ENCODE measurements around the gene TMCO1. TPM values are rescaled to one million over a fixed set of nuclear protein-coding genes. Genes with fewer than 3 reads are reported as not detected.
A peak's percentile ranks its signal among the peaks of the same experiment; 100 is the strongest.

The TMCO1 gene
- total and polyA plus RNA-seq, 2 of the 13 experiments (the other 11 are each of a cell fraction or from before 2014, with no cell fraction given) = 106 to 119 TPM

DNA sequence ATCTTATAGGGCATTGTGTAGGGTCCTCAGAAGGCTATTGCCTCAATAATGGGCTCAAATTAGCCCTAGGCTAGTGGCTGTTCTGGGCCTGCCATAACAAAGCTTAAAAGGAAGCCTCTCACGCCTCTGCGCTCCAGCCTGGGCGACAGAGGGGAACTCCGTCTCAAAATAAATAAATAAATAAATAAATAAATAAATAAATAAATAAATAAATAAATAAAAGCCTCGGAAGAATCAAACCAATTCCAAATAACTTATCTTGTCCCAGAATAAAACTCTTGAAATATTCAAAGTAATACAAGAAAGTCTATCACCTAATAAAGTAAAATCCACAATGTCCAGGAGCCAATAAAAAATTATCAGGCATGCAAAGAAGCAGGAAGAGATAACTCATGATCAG, 55.9 kb downstream of the TMCO1 start:
- Histone ChIP-seq H3K36me3 (replicated peaks in 1 of 2; ENCODE audit: control insufficient read depth in 1 of 2, insufficient read depth in 2 of 2, low read length in 2 of 2) (no peaks in the 10 kb centered on the region), H4K20me1 (ENCODE audit: insufficient read depth, low read length) (no peaks in the 10 kb centered on the region), H3K27me3 (ENCODE audit: control insufficient read depth in 1 of 2, insufficient read depth in 2 of 2, low read length in 2 of 2) (peaks cover 4 to 10% of the 10 kb centered on the region in 2 experiments; a peak in 3 of 5 replicates), H3K27ac (ENCODE audit: extremely low read length, insufficient read depth, low read length) (no peak overlapping the region), H3K9ac (ENCODE audit: insufficient read depth, low read depth, low read length) (no peak overlapping the region), H3K4me1 (ENCODE audit: insufficient read depth, low read length) (peaks cover 30% of the 10 kb centered on the region), H3K9me3 (ENCODE audit: low read length) (no peaks in the 10 kb centered on the region), H3K4me2 (ENCODE audit: low read depth, low read length) (no peak overlapping the region), H3K79me2 (ENCODE audit: insufficient read depth, low read length) (no peaks in the 10 kb centered on the region), H2AFZ (ENCODE audit: low read length) (no peak overlapping the region), H3K4me3 (replicated peaks in 1 of 3; ENCODE audit: insufficient read depth in 1 of 3, low read depth in 2 of 3, low read length in 3 of 3) (no peak overlapping the region)
- ChIA-PET POLR2A (no interaction called here), CTCF (ENCODE audit: low intra/inter-chr PET ratio, low total read pairs) (no interaction called here)
- 87% methylated on average over 5 of the region's 5 CpGs for WGBS (ENCODE audit: low lambda C conversion rate)
- no peak for TF ChIP-seq HNRNPL (IDR thresholded peaks at IDR 0.05; ENCODE audit: low read depth, low read length)
- DNase-seq (ENCODE audit: low spot score) (no peak), FAIRE-seq (no peak), ATAC-seq (no peak)
- in situ Hi-C loops (cut with HindIII; ENCODE audit: extremely low pct_ligation_motif_present, low pct_unique_long_range_greater_than_20kb) (loop anchor here (25.0 kb wide), 1 partner anchor 450 kb away; the partner anchor contains the start of gene FAM78B), intact Hi-C loops (cut with micrococcal nuclease; ENCODE audit: unreplicated experiment) (no loop called here)
- no TSS peak for BruUV-seq (replicated peaks)

DNA sequence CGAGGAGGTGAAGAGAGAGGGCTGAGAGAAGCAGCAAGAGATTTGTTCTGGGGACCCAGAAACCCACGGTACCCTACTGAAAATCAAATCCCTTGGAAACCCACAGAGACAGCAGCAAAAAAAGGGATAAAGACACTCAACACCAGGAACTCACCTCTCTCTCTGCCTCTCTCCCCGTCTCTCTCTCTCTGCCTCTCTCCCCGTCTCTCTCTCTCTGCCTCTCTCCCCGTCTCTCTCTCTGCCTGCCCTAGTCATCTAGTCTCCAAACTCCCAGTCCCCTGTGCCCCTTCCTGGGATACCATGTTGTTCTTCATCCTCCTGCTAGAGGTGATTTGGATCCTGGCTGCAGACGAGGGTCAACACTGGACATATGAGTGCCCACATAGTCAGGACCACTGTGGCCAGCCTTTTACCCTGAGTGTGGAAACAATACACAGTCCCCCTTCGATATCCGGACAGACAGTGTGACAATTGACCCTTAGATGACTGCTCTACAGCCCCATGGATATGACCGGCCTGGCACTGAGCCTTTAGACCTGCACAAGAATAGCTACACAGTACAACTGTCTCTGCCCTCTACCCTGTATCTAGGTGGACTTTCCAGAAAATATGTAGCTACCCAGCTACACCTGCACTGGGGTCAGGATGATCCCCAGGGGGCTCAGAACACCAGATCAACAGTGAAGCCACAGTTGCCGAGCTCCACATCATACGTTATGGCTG, 60.5 kb downstream of the TMCO1 start:
- peaks cover 19% of the 10 kb centered on the region for H3K4me1 ChIP-seq (ENCODE audit: insufficient read depth, low read length)
- in situ Hi-C loops (cut with HindIII; ENCODE audit: extremely low pct_ligation_motif_present, low pct_unique_long_range_greater_than_20kb) = loop anchor here (25.0 kb wide), 1 partner anchor 454 kb away; the partner anchor contains the start of gene FAM78B
- intact Hi-C loops (cut with micrococcal nuclease; ENCODE audit: unreplicated experiment) = no loop called here
- BruUV-seq (replicated peaks) = no TSS peak
- no peak overlapping the region for H3K27ac ChIP-seq (ENCODE audit: extremely low read length, insufficient read depth, low read length)
- WGBS (ENCODE audit: low lambda C conversion rate) = 13% methylated on average over 11 of the region's 11 CpGs
- H2AFZ ChIP-seq (ENCODE audit: low read length) = no peak overlapping the region
- FAIRE-seq (no peak), DNase-seq (ENCODE audit: low spot score) (no peak), ATAC-seq (peak; percentile 69)
- no peak overlapping the region for H3K9ac ChIP-seq (ENCODE audit: insufficient read depth, low read depth, low read length)
- H3K4me3 ChIP-seq (replicated peaks in 1 of 3; ENCODE audit: insufficient read depth in 1 of 3, low read depth in 2 of 3, low read length in 3 of 3) = peak overlapping the region in 1 of 3 experiments; percentile 6; a peak in 1 of 6 replicates
- H4K20me1 ChIP-seq (ENCODE audit: insufficient read depth, low read length) = no peaks in the 10 kb centered on the region
- ChIA-PET CTCF (ENCODE audit: low intra/inter-chr PET ratio, low total read pairs) (no interaction called here), POLR2A (no interaction called here)
- no peak for TF ChIP-seq TSC22D2 (CRISPR knock-in tag; IDR thresholded peaks at IDR 0.05; ENCODE audit: borderline replicate concordance)
- TF ChIP-seq KDM2A (CRISPR knock-in tag; IDR thresholded peaks at IDR 0.05; ENCODE audit: borderline replicate concordance, low read depth) = no peak
- TF ChIP-seq TMF1 (CRISPR knock-in tag; IDR thresholded peaks at IDR 0.05; ENCODE audit: low read depth) = no peak
- no peak for TF ChIP-seq ZNF761 (CRISPR knock-in tag; conservative IDR thresholded peaks at IDR 0.05)
- TF ChIP-seq MIXL1 (CRISPR knock-in tag; IDR thresholded peaks at IDR 0.05) = no peak
- TF ChIP-seq ZNF292 (CRISPR knock-in tag; IDR thresholded peaks at IDR 0.05; ENCODE audit: borderline replicate concordance, low read depth) = no peak
- no peak for TF ChIP-seq NFYB (CRISPR knock-in tag; IDR thresholded peaks at IDR 0.05)
- no peak for TF ChIP-seq ZNF652 (CRISPR knock-in tag; IDR thresholded peaks at IDR 0.05; ENCODE audit: borderline replicate concordance, low read depth)
- no peak for TF ChIP-seq MLLT10 (CRISPR knock-in tag; IDR thresholded peaks at IDR 0.05)
- TF ChIP-seq RXRB (CRISPR knock-in tag; IDR thresholded peaks at IDR 0.05; ENCODE audit: borderline replicate concordance) = no peak
- peak overlapping the region; percentile 36; the same call in 1 of the 2 replicates for H3K4me2 ChIP-seq (ENCODE audit: low read depth, low read length)
- H3K36me3 ChIP-seq (replicated peaks in 1 of 2; ENCODE audit: control insufficient read depth in 1 of 2, insufficient read depth in 2 of 2, low read length in 2 of 2) = no peaks in the 10 kb centered on the region
- peaks cover 4 to 12% of the 10 kb centered on the region in 2 experiments; a peak in 3 of 5 replicates for H3K27me3 ChIP-seq (ENCODE audit: control insufficient read depth in 1 of 2, insufficient read depth in 2 of 2, low read length in 2 of 2)
- no peaks in the 10 kb centered on the region for H3K9me3 ChIP-seq (ENCODE audit: low read length)
- no peaks in the 10 kb centered on the region for H3K79me2 ChIP-seq (ENCODE audit: insufficient read depth, low read length)

All from HepG2 (cell line).